C4-2B (cell line): ENCODE data around the gene ITGBL1.

Source experiments
- CTCF ChIP-seq: fragments of 450-650 bp; conservative IDR thresholded peaks from 2 replicates; pipeline ENCODE4 v1.5.1; 2017; ENCODE audit warnings: mild to moderate bottlenecking
- ZFX ChIP-seq: fragments of 450-650 bp; IDR thresholded peaks from 2 replicates; pipeline ENCODE4 v1.6.1; 2017

GRCh38 chr13:101700598-101700997 lies 248.1 kb downstream of the ITGBL1 start:
- TF ChIP-seq CTCF (no peak), ZFX (no peak)
